NCI-H1694 treated with DMSO at 0.1 percent for 48 hours (cell line): ENCODE results near the gene CDC42BPB.
"Not testable (repeated sequence)": the region's sequence is repeated elsewhere in the genome, so short reads cannot be mapped to it uniquely, and the experiment has no call there.

Experiments used
- DNase-seq: peaks from one replicate; lab custom pipeline; 2025; lab: John Stamatoyannopoulos, UW

The CDC42BPB gene

DNA sequence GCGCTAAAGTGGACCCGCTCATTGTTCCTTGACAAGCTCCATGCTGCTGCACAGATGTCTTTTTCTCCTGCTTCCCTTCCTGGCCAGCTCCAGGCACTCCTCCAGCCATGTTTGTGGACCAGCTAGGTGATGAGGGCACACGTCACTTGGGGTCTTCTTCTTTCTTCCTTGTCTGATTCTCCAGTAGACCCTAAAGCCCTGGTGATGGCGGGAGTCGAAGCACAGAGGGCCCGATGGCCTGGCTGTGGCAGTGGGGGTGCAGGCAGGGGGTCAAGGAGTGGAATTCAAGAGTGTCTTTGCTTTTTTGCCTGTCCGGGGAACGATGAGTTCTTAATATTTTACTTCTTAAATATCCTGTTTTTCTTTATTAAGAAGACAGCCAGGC, 157.8 kb downstream of the CDC42BPB start:
- DNase-seq, result no peak

DNA sequence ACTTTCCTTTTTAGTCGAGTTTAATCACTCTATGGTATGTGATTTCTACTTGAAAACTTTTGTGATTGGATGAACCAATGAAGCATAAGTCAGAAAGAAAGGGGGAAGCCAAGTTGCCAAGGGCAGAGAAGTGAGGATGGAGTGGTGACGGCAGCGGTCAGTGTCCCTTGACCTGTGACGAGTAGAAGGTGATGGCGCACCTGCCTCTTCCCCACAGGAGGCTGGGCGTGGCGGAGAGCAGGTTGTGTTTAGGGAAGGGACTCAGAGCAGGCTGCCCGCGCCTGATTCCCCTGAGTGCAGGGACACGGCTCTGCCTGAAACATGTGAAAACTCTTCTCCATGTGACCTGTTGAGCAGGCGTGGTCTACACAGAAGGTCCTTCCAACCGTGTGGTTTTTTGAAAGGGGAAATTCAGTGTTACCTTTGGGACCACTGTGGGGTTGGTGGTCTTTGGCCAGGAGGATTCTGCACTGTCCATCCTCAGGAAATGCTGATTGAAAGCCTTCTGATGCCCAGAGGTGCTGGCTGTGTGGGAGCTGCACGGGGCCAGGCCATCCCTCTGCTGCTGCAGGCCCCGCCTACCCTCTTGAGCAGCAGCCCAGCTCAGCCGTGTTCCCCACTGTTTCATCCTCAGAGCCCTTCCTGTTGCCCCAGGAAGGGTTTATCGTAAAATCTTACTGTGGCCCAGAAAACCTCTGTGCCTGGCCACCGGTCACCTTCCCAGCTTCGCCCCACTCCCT, 158.4 kb downstream of the CDC42BPB start:
- DNase-seq, result no peak

DNA sequence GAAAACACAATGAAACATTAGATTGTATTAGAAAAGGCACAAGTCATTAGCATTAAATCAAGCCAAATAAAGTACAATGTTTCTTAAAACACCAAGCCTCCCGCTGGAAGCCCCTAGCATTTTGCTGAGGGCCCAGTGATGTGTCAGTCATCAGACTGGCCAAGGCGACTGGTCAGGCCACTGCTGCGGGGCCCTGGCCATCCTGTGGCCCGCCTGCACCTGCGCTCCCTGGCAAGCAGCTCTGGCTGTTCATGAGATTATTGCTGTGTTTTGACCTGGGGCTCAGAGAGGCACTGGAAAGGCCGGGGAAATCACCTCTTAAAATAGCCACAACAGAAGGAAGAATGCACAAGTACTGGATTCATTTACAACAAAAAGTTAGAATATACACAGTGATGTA, 159.1 kb downstream of the CDC42BPB start:
- no peak for DNase-seq

DNA sequence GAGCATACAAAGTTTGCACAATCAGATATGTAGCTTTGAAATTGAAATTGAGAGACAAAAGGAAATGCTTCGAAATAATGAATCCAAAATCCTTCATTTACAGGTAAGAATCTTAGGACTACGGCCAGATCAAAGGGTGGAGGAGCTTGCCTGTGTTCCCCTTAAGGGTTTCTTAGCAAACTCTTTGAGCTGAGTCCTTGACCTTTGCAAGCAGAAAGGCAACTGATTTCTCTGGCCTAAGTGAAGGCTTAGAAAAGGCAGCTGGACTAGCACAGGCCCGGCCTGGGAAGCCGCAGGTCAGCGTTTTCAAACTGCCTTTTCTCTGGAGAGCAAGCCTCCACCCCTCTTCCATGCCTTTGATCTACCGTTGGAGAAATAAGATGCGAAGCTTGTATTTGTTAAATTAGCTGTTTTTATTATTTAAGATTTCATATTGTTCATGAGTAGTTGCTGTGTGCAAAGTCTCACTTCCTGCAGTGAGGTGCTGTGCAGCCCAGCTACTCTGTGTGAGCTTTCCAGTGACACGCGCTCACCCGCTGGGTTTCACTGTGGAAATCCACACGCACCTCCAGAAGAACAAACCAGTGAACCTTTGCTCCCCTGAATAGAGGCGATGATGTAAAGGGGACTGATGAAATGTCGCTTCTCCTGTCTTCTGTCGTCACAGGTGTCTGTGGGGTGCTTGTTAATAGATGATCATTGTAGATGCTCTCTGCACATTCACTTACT, 159.9 kb downstream of the CDC42BPB start:
- DNase-seq, result no peak

DNA sequence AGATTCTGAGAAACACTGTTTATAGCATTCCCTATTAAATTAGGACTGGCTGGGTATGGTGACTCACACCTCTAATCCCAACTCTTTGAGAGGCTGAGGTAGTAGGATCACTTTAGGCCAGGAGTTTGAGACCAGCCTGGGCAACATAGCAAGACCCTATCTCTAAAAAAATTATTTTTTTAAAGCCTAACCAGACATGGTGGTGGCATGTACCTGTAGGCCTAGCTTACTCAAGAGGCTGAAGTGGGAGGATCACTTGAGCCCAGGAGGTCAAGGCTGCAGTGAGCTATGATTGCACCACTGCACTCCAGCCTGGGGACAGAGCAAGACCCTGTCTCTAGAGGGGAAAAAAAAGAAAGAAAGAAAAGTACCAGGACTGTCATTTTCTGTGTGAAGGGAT, 160.6 kb downstream of the CDC42BPB start:
- not testable (repeated sequence) for DNase-seq

DNA sequence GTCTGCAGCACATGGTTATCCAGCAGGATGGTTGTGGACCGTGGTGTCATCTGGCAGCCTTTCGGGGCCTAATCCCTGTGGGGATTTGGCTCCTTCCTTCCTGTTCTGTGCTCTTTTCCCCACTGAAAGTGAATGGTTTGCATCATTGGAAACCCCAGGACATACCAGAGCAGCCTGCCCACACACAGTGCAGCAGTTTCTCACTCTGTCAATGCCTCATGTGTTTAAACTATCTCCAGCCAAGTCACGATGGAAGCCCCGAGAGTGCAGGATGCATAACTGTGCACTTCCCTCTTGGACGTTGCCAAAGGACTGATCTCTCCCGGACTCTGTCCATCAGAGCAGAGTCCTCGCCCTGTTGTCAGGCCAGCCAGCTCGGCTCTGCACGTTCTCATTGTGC, 163.9 kb downstream of the CDC42BPB start:
- no peak for DNase-seq

DNA sequence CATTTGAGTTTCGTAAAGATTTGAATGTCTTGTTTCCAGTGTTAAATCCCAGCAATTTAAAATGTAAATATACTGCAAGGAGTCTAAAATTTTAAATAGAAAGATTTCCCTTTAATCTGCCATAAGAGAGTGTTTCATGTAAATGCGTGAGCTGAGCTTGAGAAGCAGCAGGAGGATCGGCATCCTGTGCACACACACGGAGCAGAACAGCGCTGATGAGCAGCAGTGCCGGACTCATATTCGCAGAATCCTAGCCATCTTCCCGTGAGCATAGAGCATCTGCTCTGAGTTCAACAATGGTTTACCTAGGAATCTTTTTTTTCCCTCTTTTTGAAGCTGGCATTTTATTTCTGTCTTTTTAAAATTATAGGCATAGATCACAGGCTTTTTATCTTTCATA, 164.7 kb downstream of the CDC42BPB start:
- DNase-seq, result no peak

DNA sequence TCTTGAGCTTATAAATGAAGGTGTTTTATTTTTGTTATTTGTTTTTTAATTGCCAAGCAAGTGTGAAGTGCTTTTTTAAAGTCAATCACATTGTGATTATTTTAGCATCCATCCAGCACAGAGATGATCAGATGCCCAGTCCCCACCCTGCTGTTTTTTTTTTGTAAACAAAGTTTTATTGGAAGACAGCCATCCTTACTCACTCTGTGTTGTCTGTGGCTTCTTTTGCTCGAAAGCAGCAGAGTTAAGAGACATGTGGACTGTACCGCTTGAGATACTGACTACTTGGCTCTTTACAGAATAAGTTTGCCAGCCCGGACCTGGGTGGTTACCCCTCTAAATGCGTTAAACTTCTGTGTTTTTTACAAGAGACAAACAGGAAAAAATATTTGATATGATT, 165.8 kb downstream of the CDC42BPB start:
- DNase-seq, result no peak

DNA sequence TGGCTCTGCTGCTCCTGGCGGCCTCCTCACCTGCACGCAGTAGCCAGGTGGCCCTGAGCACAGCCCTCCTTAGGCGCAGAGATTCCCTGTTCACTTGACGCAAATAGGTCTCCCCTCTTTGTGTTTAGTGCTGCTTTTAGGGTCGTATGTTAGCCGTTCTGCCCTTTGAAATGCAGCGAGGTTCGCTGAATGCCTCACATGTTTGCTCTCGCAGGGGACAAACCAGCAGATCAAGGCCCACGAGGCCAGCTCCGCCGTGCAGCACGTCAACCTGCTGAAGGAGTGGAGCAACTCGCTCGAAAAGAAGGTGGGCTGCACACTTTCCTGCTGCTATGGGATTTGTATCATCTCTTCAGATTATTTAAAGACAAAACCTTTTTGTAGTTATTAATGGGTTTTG, 166.2 kb downstream of the CDC42BPB start:
- no peak for DNase-seq

DNA sequence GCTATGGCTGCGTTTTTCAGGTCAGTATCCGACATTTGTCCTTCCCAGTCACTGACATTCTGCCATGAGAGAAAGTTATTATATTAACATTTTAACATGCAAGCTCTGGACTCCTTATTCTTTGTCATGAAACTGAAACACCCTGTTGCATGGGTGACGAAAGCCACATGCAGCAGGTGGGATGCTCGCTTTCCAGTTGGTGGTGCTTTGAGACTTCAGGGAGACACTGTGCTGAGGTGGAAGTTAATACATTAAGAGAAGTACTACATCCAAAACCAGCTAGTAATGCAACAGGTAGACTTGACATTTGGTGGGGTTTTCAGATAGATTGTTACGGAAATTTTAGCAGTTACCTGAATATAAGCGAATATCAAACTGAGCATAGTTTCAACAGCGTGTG, 167.7 kb downstream of the CDC42BPB start:
- no peak for DNase-seq

DNA sequence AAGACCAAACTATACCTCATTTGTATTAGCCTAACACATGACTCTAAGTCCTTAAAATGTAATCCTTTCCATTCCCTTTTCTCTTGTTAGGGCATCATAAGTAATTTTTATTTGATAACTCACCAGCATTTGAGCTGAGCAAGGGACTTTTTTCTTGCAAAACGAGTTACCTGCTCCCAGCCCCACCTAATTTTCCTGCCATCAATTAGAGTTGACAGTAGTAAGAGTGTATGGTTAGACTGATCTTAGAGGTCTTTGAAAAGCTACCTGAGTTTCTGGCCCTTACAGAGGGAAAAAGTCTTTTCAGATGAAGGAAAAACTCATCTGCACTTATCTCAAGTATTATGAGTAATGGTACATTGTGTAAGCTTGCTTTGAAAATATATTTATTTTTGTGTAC, 168.6 kb downstream of the CDC42BPB start:
- DNase-seq, result no peak

DNA sequence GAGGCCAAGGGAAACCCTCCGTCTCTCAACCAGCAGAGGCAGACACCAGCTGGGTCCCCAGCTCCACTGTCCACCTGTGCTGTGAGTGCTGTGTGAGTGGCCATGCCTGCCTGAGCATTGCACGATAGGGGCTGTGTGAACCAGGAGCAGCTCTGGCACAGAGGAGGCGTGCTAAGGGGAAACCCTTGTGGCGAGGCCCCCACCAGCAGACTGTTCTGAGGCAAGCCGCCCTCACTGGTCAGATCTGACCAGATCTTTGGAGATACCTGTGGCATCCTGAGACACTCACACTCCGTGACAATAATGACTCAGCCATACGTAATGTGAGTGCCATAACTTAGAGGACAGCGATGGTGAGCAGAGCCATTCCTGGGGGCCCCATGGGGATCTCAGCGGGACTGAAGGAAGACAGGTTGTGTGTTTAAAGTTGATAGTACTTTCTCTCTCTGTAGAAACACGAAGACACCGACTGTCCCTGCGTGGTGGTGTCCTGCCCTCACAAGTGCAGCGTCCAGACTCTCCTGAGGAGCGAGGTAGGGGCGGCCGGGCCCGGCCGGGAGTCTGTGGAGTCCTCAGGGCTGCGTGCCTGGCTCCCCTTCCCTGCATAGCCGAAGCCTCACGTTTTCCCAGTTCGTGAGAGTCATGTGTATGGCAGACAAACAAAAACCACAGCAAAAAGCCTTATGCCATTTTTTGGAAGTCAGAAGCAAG, 171.5 kb downstream of the CDC42BPB start:
- DNase-seq, result no peak

DNA sequence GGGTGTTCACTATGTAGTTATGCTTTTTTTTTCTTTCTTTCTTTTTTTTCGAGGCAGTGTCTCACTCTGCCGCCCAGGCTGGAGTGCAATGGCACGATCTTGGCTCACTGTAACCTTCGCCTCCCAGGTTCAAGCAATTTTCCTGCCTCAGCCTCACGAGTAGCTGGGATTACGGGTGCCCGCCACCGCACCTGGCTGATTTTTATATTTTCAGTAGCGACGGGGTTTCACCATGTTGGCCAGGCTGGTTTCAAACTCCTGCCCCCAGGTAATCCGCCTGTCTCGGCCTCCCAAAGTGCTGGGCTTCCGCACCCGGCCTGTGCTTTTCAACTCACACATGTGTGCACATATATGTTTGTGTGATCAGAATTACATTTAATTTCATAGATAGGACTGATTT, 173.8 kb downstream of the CDC42BPB start:
- DNase-seq, result no peak

DNA sequence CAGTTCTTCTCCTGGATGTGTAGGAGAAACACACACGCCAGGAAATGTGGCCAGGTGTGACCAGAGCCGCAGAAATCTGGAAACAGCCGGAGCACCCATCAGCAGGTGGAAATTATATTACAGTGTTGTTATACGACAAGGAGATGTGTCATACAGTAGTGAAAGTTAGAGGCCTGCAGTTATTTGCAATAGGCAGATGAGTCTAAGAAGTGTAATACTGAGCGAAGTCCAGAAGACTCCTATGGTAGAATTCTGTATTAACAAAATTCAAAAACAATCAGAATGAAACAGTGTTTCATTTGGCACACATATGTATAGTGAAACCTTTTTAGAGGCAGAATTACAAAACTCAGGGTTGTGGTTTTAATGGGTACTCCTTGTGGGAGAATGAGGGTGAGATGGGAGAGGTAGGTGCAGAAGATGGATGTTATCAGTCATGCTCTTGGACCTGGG, 174.2 kb downstream of the CDC42BPB start:
- DNase-seq, result no peak
